ENCODE data around the gene LEMD1.

LEMD1 gene

GRCh38 chr1:205382561-205382960 is 39.3 kb downstream of the LEMD1 start:
- H3K9me3 ChIP-seq, result no peaks in the 10 kb centered on the region
- H3K4me2 ChIP-seq, result no peak overlapping the region
- no peak overlapping the region for H3K4me3 ChIP-seq
- no peaks in the 10 kb centered on the region for H3K36me3 ChIP-seq
- H3K27ac ChIP-seq, result no peak overlapping the region
- peaks cover 9% of the 10 kb centered on the region for H3K4me1 ChIP-seq
- no peaks in the 10 kb centered on the region for H4K20me1 ChIP-seq
- no peak overlapping the region for H3K9ac ChIP-seq
- TF ChIP-seq Cebpa-rat (IDR thresholded peaks at IDR 0.05), result no peak
- H3K27me3 ChIP-seq, result no peaks in the 10 kb centered on the region

GRCh38 chr1:205381305-205381704 is 40.6 kb downstream of the LEMD1 start:
- no peak overlapping the region for H3K27ac ChIP-seq
- no peaks in the 10 kb centered on the region for H4K20me1 ChIP-seq
- H3K4me1 ChIP-seq, result peaks cover 9% of the 10 kb centered on the region
- H3K27me3 ChIP-seq, result no peaks in the 10 kb centered on the region
- no peak overlapping the region for H3K4me3 ChIP-seq
- H3K9me3 ChIP-seq, result no peaks in the 10 kb centered on the region
- no peak overlapping the region for H3K9ac ChIP-seq
- H3K4me2 ChIP-seq, result no peak overlapping the region
- no peaks in the 10 kb centered on the region for H3K36me3 ChIP-seq
- no peak for TF ChIP-seq Cebpa-rat (IDR thresholded peaks at IDR 0.05)

GRCh38 chr1:205380882-205381281 is 41.0 kb downstream of the LEMD1 start:
- H3K9ac ChIP-seq, result no peak overlapping the region
- H3K4me2 ChIP-seq, result no peak overlapping the region
- H3K36me3 ChIP-seq, result no peaks in the 10 kb centered on the region
- H4K20me1 ChIP-seq, result no peaks in the 10 kb centered on the region
- H3K4me1 ChIP-seq, result peaks cover 12% of the 10 kb centered on the region
- TF ChIP-seq Cebpa-rat (IDR thresholded peaks at IDR 0.05), result no peak
- no peak overlapping the region for H3K27ac ChIP-seq
- H3K27me3 ChIP-seq, result no peaks in the 10 kb centered on the region
- H3K9me3 ChIP-seq, result no peaks in the 10 kb centered on the region
- no peak overlapping the region for H3K4me3 ChIP-seq

GRCh38 chr1:205379056-205379455 is 42.8 kb downstream of the LEMD1 start:
- Histone ChIP-seq H3K4me2 (no peak overlapping the region), H3K27me3 (no peaks in the 10 kb centered on the region), H3K36me3 (no peaks in the 10 kb centered on the region), H4K20me1 (no peaks in the 10 kb centered on the region), H3K27ac (no peak overlapping the region), H3K4me3 (no peak overlapping the region), H3K4me1 (peaks cover 19% of the 10 kb centered on the region), H3K9me3 (no peaks in the 10 kb centered on the region), H3K9ac (no peak overlapping the region)
- no peak for TF ChIP-seq Cebpa-rat (IDR thresholded peaks at IDR 0.05)

GRCh38 chr1:205377355-205377754 is 44.5 kb downstream of the LEMD1 start:
- H3K27me3 ChIP-seq, result no peaks in the 10 kb centered on the region
- H3K36me3 ChIP-seq, result no peaks in the 10 kb centered on the region
- no peak overlapping the region for H3K27ac ChIP-seq
- TF ChIP-seq Cebpa-rat (IDR thresholded peaks at IDR 0.05), result no peak
- no peak overlapping the region for H3K4me2 ChIP-seq
- no peak overlapping the region for H3K9ac ChIP-seq
- H3K4me1 ChIP-seq, result peaks cover 36% of the 10 kb centered on the region
- no peaks in the 10 kb centered on the region for H4K20me1 ChIP-seq
- no peaks in the 10 kb centered on the region for H3K9me3 ChIP-seq
- H3K4me3 ChIP-seq, result no peak overlapping the region

- Histone ChIP-seq H3K4me3 (no peak overlapping the region), H3K9me3 (no peaks in the 10 kb centered on the region), H3K4me2 (no peak overlapping the region), H4K20me1 (no peaks in the 10 kb centered on the region), H3K9ac (no peak overlapping the region), H3K36me3 (no peaks in the 10 kb centered on the region), H3K27me3 (no peaks in the 10 kb centered on the region), H3K27ac (no peak overlapping the region), H3K4me1 (peaks cover 43% of the 10 kb centered on the region)
- TF ChIP-seq Cebpa-rat (IDR thresholded peaks at IDR 0.05), result no peak
Measured at GRCh38 chr1:205376739-205377138, 45.1 kb downstream of the LEMD1 start.

- H3K9me3 ChIP-seq, result no peaks in the 10 kb centered on the region
- H3K4me2 ChIP-seq, result 0 out of 2 replicates have a peak overlapping the region, but pooled peaks have one; percentile 2
- no peak for TF ChIP-seq Cebpa-rat (IDR thresholded peaks at IDR 0.05)
- no peaks in the 10 kb centered on the region for H4K20me1 ChIP-seq
- H3K27me3 ChIP-seq, result no peaks in the 10 kb centered on the region
- no peak overlapping the region for H3K9ac ChIP-seq
- no peak overlapping the region for H3K4me3 ChIP-seq
- H3K4me1 ChIP-seq, result peaks cover 43% of the 10 kb centered on the region
- no peaks in the 10 kb centered on the region for H3K36me3 ChIP-seq
- no peak overlapping the region for H3K27ac ChIP-seq
Measured at GRCh38 chr1:205375835-205376545, 45.9 kb downstream of the LEMD1 start.

GRCh38 chr1:205374210-205375078 is 47.4 kb downstream of the LEMD1 start:
- no peak overlapping the region; the same call in 1 of the 2 replicates for H3K27ac ChIP-seq
- TF ChIP-seq Cebpa-rat (IDR thresholded peaks at IDR 0.05), result no peak
- peak overlapping the region; percentile 74 for H3K4me2 ChIP-seq
- H4K20me1 ChIP-seq, result no peaks in the 10 kb centered on the region
- no peaks in the 10 kb centered on the region for H3K27me3 ChIP-seq
- H3K9ac ChIP-seq, result no peak overlapping the region
- H3K36me3 ChIP-seq, result no peaks in the 10 kb centered on the region
- H3K4me1 ChIP-seq, result peaks cover 43% of the 10 kb centered on the region
- H3K9me3 ChIP-seq, result no peaks in the 10 kb centered on the region
- H3K4me3 ChIP-seq, result no peak overlapping the region

- H3K4me3 ChIP-seq, result no peak overlapping the region
- H3K4me2 ChIP-seq, result peak overlapping the region; percentile 74
- no peak for TF ChIP-seq Cebpa-rat (IDR thresholded peaks at IDR 0.05)
- no peak overlapping the region for H3K27ac ChIP-seq
- H3K9ac ChIP-seq, result no peak overlapping the region
- H3K9me3 ChIP-seq, result no peaks in the 10 kb centered on the region
- no peaks in the 10 kb centered on the region for H3K27me3 ChIP-seq
- no peaks in the 10 kb centered on the region for H4K20me1 ChIP-seq
- peaks cover 43% of the 10 kb centered on the region for H3K4me1 ChIP-seq
- no peaks in the 10 kb centered on the region for H3K36me3 ChIP-seq
Measured at GRCh38 chr1:205373798-205374175, 48.1 kb downstream of the LEMD1 start.

Measured in BLaER1 (cell line).